GM21786 (cell line): ENCODE data around the gene SATB2.

Experiments used
- ATAC-seq: cut with Tn5 transposase; IDR thresholded peaks from one replicate; pipeline ENCODE4 v1.9.1; 2021; ENCODE audit not compliant: unreplicated experiment

SATB2 gene

GRCh38 chr2:199457147-199458008 lies at the start of gene SATB2:
SATB2 (minus strand) TSS chr2:199457939; CDS start chr2:199456037, 1,902 bp downstream.
- ATAC-seq: no peak

GRCh38 chr2:199505755-199506403 lies 48.1 kb upstream of the SATB2 start:
- ATAC-seq: no peak

- ATAC-seq: no peak
These were observed 45.4 kb upstream of the SATB2 start for GRCh38 chr2:199503148-199503547.

- ATAC-seq: no peak
These were observed 41.3 kb upstream of the SATB2 start for GRCh38 chr2:199499005-199499404.

GRCh38 chr2:199495147-199495546 lies 37.4 kb upstream of the SATB2 start:
- no peak for ATAC-seq

- ATAC-seq: no peak
These were observed 32.3 kb upstream of the SATB2 start for GRCh38 chr2:199490049-199490448.

GRCh38 chr2:199488772-199489400 lies 31.1 kb upstream of the SATB2 start:
- ATAC-seq: peak; percentile 74

- ATAC-seq: peak; percentile 73
These were observed 28.1 kb upstream of the SATB2 start for GRCh38 chr2:199485732-199486335.

- ATAC-seq: no peak
These were observed 27.2 kb upstream of the SATB2 start for GRCh38 chr2:199484927-199485326.

GRCh38 chr2:199480966-199481365 lies 23.2 kb upstream of the SATB2 start:
- ATAC-seq: no peak

GRCh38 chr2:199477277-199477834 lies 19.6 kb upstream of the SATB2 start:
- ATAC-seq: no peak

- ATAC-seq: peak; percentile 80
These were observed 13.8 kb upstream of the SATB2 start for GRCh38 chr2:199471443-199472057.

GRCh38 chr2:199470672-199471442 lies 13.1 kb upstream of the SATB2 start:
- no peak for ATAC-seq

- ATAC-seq: no peak
These were observed 12.6 kb upstream of the SATB2 start for GRCh38 chr2:199470361-199470671.

GRCh38 chr2:199469514-199470360 lies 12.0 kb upstream of the SATB2 start:
- ATAC-seq: no peak

GRCh38 chr2:199468561-199469513 lies 11.1 kb upstream of the SATB2 start:
- no peak for ATAC-seq

GRCh38 chr2:199467066-199467822 lies 9.5 kb upstream of the SATB2 start:
- ATAC-seq: no peak
